GM23248 (cell line): ENCODE results near the gene KRTAP9-6.

Experiments
- EZH2 ChIP-seq: fragments of 200-600 bp; sonication (generic); IDR thresholded peaks from 2 replicates; pipeline ENCODE4 v1.6.1; 2018; ENCODE audit warnings: antibody characterized with exemption, mild to moderate bottlenecking; ENCODE audit not compliant: insufficient read depth, poor library complexity, severe bottlenecking
- EZH2phosphoT487 ChIP-seq: fragments of 200-600 bp; sonication (generic); IDR thresholded peaks from 2 replicates; pipeline ENCODE4 v1.6.1; 2018; ENCODE audit warnings: antibody characterized with exemption, moderate library complexity, mild to moderate bottlenecking, low read depth; ENCODE audit not compliant: insufficient read depth

GRCh38 chr17:41223821-41224220, 41.4 kb upstream of the KRTAP9-6 start:
- TF ChIP-seq EZH2 = no peak
- TF ChIP-seq EZH2phosphoT487 = no peak
